ENCODE measurements around the gene RANBP2.

GRCh38 chr2:108719149-108720044, at the start of gene RANBP2:
- TF ChIP-seq TAF1 (IDR thresholded peaks at IDR 0.05; ENCODE audit: borderline replicate concordance, low read depth, low read length) = peak; percentile 84
- TF ChIP-seq POLR2A (IDR thresholded peaks at IDR 0.05; ENCODE audit: low read depth, low read length) = peak; percentile 94
